T-helper 2 cell treated with Interferon-gamma antibody and Interleukin-4, amounts not matched to agents 5 μg/mL and 100 μg/mL, for 36 hours (primary cell): ENCODE data around the gene GPR37L1.
"Not testable (repeated sequence)": the region's sequence is repeated elsewhere in the genome, so short reads cannot be mapped to it uniquely, and the experiment has no call there.

Experiments
- DNase-seq: peaks from one replicate; pipeline ENCODE4 v3.0.0; 2021; ENCODE audit warnings: low spot score
- H3K27ac Mint-ChIP-seq: one replicate; pipeline ENCODE4 v1.8.0; 2021; ENCODE audit warnings: mild to moderate bottlenecking, mixed read lengths
- H3K27me3 Mint-ChIP-seq: one replicate; pipeline ENCODE4 v1.8.0; 2021; ENCODE audit warnings: low read depth, mixed read lengths
- H3K36me3 Mint-ChIP-seq: one replicate; pipeline ENCODE4 v1.8.0; 2021; ENCODE audit warnings: low read depth, mixed read lengths
- H3K4me1 Mint-ChIP-seq: one replicate; pipeline ENCODE4 v1.8.0; 2021; ENCODE audit warnings: low read depth, mixed read lengths
- H3K4me3 Mint-ChIP-seq: one replicate; pipeline ENCODE4 v1.8.0; 2022; ENCODE audit warnings: mild to moderate bottlenecking, moderate library complexity, mixed read lengths
- H3K9me3 Mint-ChIP-seq: one replicate; pipeline ENCODE4 v1.8.0; 2021; ENCODE audit warnings: mixed read lengths

Gene GPR37L1

GRCh38 chr1:202101184-202101583, 21.5 kb upstream of the GPR37L1 start:
- H3K4me1 Mint-ChIP-seq: no peaks in the 10 kb centered on the region
- no peak overlapping the region for H3K27ac Mint-ChIP-seq
- H3K9me3 Mint-ChIP-seq: no peaks in the 10 kb centered on the region
- no peaks in the 10 kb centered on the region for H3K36me3 Mint-ChIP-seq
- H3K4me3 Mint-ChIP-seq: no peak overlapping the region
- H3K27me3 Mint-ChIP-seq: no peaks in the 10 kb centered on the region
- no peak for DNase-seq

- Mint-ChIP-seq H3K27me3 (no peaks in the 10 kb centered on the region), H3K9me3 (no peaks in the 10 kb centered on the region), H3K4me1 (no peaks in the 10 kb centered on the region), H3K36me3 (no peaks in the 10 kb centered on the region), H3K4me3 (no peak overlapping the region), H3K27ac (no peak overlapping the region)
- DNase-seq: no peak
Measured at GRCh38 chr1:202104073-202104472, 18.6 kb upstream of the GPR37L1 start.

GRCh38 chr1:202105571-202106339, 17.0 kb upstream of the GPR37L1 start:
- H3K9me3 Mint-ChIP-seq: no peaks in the 10 kb centered on the region
- no peak for DNase-seq
- no peak overlapping the region for H3K27ac Mint-ChIP-seq

GRCh38 chr1:202106340-202107254, 16.1 kb upstream of the GPR37L1 start:
- Mint-ChIP-seq H3K27me3 (no peaks in the 10 kb centered on the region), H3K36me3 (no peaks in the 10 kb centered on the region), H3K4me3 (no peak overlapping the region), H3K4me1 (no peaks in the 10 kb centered on the region), H3K9me3 (no peaks in the 10 kb centered on the region), H3K27ac (no peak overlapping the region)
- DNase-seq: no peak

More at GRCh38 chr1:202105571-202106339, 17.0 kb upstream of the GPR37L1 start:
- Mint-ChIP-seq H3K36me3 (no peaks in the 10 kb centered on the region), H3K4me1 (no peaks in the 10 kb centered on the region), H3K27me3 (no peaks in the 10 kb centered on the region), H3K4me3 (no peak overlapping the region)

GRCh38 chr1:202107321-202107761, 15.4 kb upstream of the GPR37L1 start:
- Mint-ChIP-seq H3K4me1 (no peaks in the 10 kb centered on the region), H3K4me3 (no peak overlapping the region), H3K9me3 (no peaks in the 10 kb centered on the region), H3K36me3 (no peaks in the 10 kb centered on the region), H3K27me3 (no peaks in the 10 kb centered on the region), H3K27ac (no peak overlapping the region)
- DNase-seq: no peak

- H3K9me3 Mint-ChIP-seq: no peaks in the 10 kb centered on the region
- no peaks in the 10 kb centered on the region for H3K4me1 Mint-ChIP-seq
- no peak overlapping the region for H3K27ac Mint-ChIP-seq
- no peaks in the 10 kb centered on the region for H3K36me3 Mint-ChIP-seq
- DNase-seq: no peak
- no peak overlapping the region for H3K4me3 Mint-ChIP-seq
- no peaks in the 10 kb centered on the region for H3K27me3 Mint-ChIP-seq
Measured at GRCh38 chr1:202107801-202108731, 14.7 kb upstream of the GPR37L1 start.

- H3K4me1 Mint-ChIP-seq: no peaks in the 10 kb centered on the region
- H3K27ac Mint-ChIP-seq: no peak overlapping the region
- peaks cover 8% of the 10 kb centered on the region for H3K27me3 Mint-ChIP-seq
- no peak for DNase-seq
- no peaks in the 10 kb centered on the region for H3K36me3 Mint-ChIP-seq
- no peak overlapping the region for H3K4me3 Mint-ChIP-seq
- no peaks in the 10 kb centered on the region for H3K9me3 Mint-ChIP-seq
Measured at GRCh38 chr1:202110977-202111376, 11.7 kb upstream of the GPR37L1 start.

GRCh38 chr1:202111589-202111988, 11.1 kb upstream of the GPR37L1 start:
- H3K27ac Mint-ChIP-seq, H3K4me3 Mint-ChIP-seq, H3K36me3 Mint-ChIP-seq, H3K4me1 Mint-ChIP-seq, H3K9me3 Mint-ChIP-seq, DNase-seq, H3K27me3 Mint-ChIP-seq: not testable (repeated sequence)

GRCh38 chr1:202112859-202113689, 9.6 kb upstream of the GPR37L1 start:
- no peak overlapping the region for H3K27ac Mint-ChIP-seq
- no peak overlapping the region for H3K4me3 Mint-ChIP-seq
- DNase-seq: no peak
- no peaks in the 10 kb centered on the region for H3K36me3 Mint-ChIP-seq
- H3K27me3 Mint-ChIP-seq: peaks cover 10% of the 10 kb centered on the region
- H3K4me1 Mint-ChIP-seq: no peaks in the 10 kb centered on the region
- H3K9me3 Mint-ChIP-seq: no peaks in the 10 kb centered on the region

- Mint-ChIP-seq H3K9me3 (no peaks in the 10 kb centered on the region), H3K27me3 (peaks cover 10% of the 10 kb centered on the region), H3K4me1 (no peaks in the 10 kb centered on the region), H3K36me3 (no peaks in the 10 kb centered on the region), H3K4me3 (no peak overlapping the region), H3K27ac (no peak overlapping the region)
- no peak for DNase-seq
Measured at GRCh38 chr1:202113690-202114300, 8.9 kb upstream of the GPR37L1 start.

- DNase-seq: no peak
- no peaks in the 10 kb centered on the region for H3K4me1 Mint-ChIP-seq
- H3K36me3 Mint-ChIP-seq: no peaks in the 10 kb centered on the region
- H3K9me3 Mint-ChIP-seq: no peaks in the 10 kb centered on the region
- peaks cover 10% of the 10 kb centered on the region for H3K27me3 Mint-ChIP-seq
- H3K4me3 Mint-ChIP-seq: no peak overlapping the region
- no peak overlapping the region for H3K27ac Mint-ChIP-seq
Measured at GRCh38 chr1:202116287-202116686, 6.4 kb upstream of the GPR37L1 start.

- Mint-ChIP-seq H3K36me3 (no peaks in the 10 kb centered on the region), H3K4me1 (no peaks in the 10 kb centered on the region), H3K27ac (no peak overlapping the region), H3K27me3 (peaks cover 10% of the 10 kb centered on the region), H3K9me3 (no peaks in the 10 kb centered on the region), H3K4me3 (no peak overlapping the region)
- no peak for DNase-seq
Measured at GRCh38 chr1:202117898-202118371, 4.8 kb upstream of the GPR37L1 start.
